Lung (tissue), 16 donors: Measurements from ENCODE around the gene AUH. TPM values are rescaled to one million over a fixed set of nuclear protein-coding genes. Genes with fewer than 3 reads are reported as not detected.

Experiments used
- ATAC-seq: fragments of 200-7000 bp; cut with Tn5 transposase; one replicate; pipeline ENCODE4 v1.9.1; 2020; ENCODE audit warnings: moderate number of reproducible peaks; ENCODE audit not compliant: insufficient read depth, low FRiP score
- DNase-seq, 3 donors: peaks; one replicate each; pipeline ENCODE4 v3.0.0-alpha.2; 2013 to 2017
- H3K27ac ChIP-seq, 2 donors: one replicate each; pipeline ENCODE4 v1.5.1; 2013; ENCODE audit warnings: mild to moderate bottlenecking in 2 of 2, moderate library complexity in 2 of 2, control low read depth in 1 of 2, inconsistent platforms in 1 of 2, low read depth in 1 of 2, low read length in 1 of 2
- H3K27me3 ChIP-seq, 3 donors: one replicate each; pipeline ENCODE4 v1.5.1; 2013; ENCODE audit warnings: low read length in 2 of 3; ENCODE audit not compliant: control insufficient read depth in 3 of 3, insufficient read depth in 3 of 3
- H3K36me3 ChIP-seq, 4 donors: one replicate each; pipeline ENCODE4 v1.5.1; 2013; ENCODE audit warnings: low read length in 4 of 4, mild to moderate bottlenecking in 1 of 4, moderate library complexity in 1 of 4; ENCODE audit not compliant: control insufficient read depth in 4 of 4, insufficient read depth in 4 of 4
- H3K4me1 ChIP-seq, 5 donors: one replicate each; pipeline ENCODE4 v1.5.1; 2013; ENCODE audit warnings: low read length in 5 of 5, mild to moderate bottlenecking in 2 of 5, moderate library complexity in 1 of 5; ENCODE audit not compliant: control insufficient read depth in 5 of 5, insufficient read depth in 5 of 5
- H3K4me3 ChIP-seq: one replicate; pipeline ENCODE4 v1.5.1; 2013; ENCODE audit warnings: mild to moderate bottlenecking, control low read depth, moderate library complexity
- H3K9ac ChIP-seq, 2 donors: one replicate each; pipeline ENCODE4 v1.5.1; 2013; ENCODE audit warnings: low read length in 2 of 2, control low read depth in 1 of 2; ENCODE audit not compliant: insufficient read depth in 1 of 2
- H3K9me3 ChIP-seq, 4 donors: one replicate each; pipeline ENCODE4 v1.5.1; 2013; ENCODE audit warnings: low read length in 3 of 4, mild to moderate bottlenecking in 1 of 4, moderate library complexity in 1 of 4; ENCODE audit not compliant: control insufficient read depth in 4 of 4, insufficient read depth in 3 of 4
- WGBS, 2 donors: extraction: QIAGEN DNeasy Blood & Tissue Kit; methylation state at CpG; one replicate each; pipeline ENCODE4 v1.1.7; 2013; 5-methylcytosine and 5-hydroxymethylcytosine counted together
- long read RNA-seq, 5 donors: transcript quantifications; one replicate each; lab custom pipeline, GENCODE V29; 2026
- polyA plus RNA-seq, 2 donors: library from polyadenylated mRNA; stranded (reverse); fragments of 200-250 nt; gene quantifications; one replicate each; pipeline ENCODE4 v1.2.1, GENCODE V29; 2013
- total RNA-seq, 2 donors: library from RNA; depleted of rRNA in 1 of 2; stranded (reverse); fragments of >200 nt in 1 of 2; gene quantifications; one replicate each; pipeline ENCODE4 v1.2.1, GENCODE V29; 2014 to 2021
- TF ChIP-seq, protein P1 (sequence below): IDR thresholded peaks from 2 replicates; pipeline ENCODE4 v1.5.1; 2012; ENCODE audit warnings: mild to moderate bottlenecking; ENCODE audit errors: control extremely low read depth, extremely low read depth
- donor health status: control.
- donor health status: control.
- donor health status: Bipolar disorder and iron deficiency.
- donor health status: healthy.
- donor health status: DM: yes; HTN: yes; CAD: no.

Gene AUH, protein sequence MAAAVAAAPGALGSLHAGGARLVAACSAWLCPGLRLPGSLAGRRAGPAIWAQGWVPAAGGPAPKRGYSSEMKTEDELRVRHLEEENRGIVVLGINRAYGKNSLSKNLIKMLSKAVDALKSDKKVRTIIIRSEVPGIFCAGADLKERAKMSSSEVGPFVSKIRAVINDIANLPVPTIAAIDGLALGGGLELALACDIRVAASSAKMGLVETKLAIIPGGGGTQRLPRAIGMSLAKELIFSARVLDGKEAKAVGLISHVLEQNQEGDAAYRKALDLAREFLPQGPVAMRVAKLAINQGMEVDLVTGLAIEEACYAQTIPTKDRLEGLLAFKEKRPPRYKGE
- total RNA-seq (10 to 100 TPM; 15.4 to 76.8 TPM), polyA plus RNA-seq (10 to 100 TPM; 10.5 to 17.0 TPM)
- long read RNA-seq, donor 1, partial matches to known transcripts, result 0 of 4 reads
- long read RNA-seq, donor 1, other reads (novel, unspliced or antisense), result 0 of 4 reads
- long read RNA-seq, donor 2, partial matches to known transcripts, result 0 of 2 reads
- long read RNA-seq, donor 2, other reads (novel, unspliced or antisense), result 0 of 2 reads
- long read RNA-seq, donor 3, partial matches to known transcripts, result 0 of 2 reads
- long read RNA-seq, donor 3, other reads (novel, unspliced or antisense), result 0 of 2 reads
- long read RNA-seq, donor 4, partial matches to known transcripts, result 0 of 2 reads
- long read RNA-seq, donor 4, other reads (novel, unspliced or antisense), result 0 of 2 reads
- long read RNA-seq, donor 5, transcript AUH-202 (10 exons, 1,577 nt), result major isoform, 6 of 12 reads
- long read RNA-seq, donor 5, partial matches to known transcripts, result 0 of 12 reads
- long read RNA-seq, donor 5, other reads (novel, unspliced or antisense), result 6 of 12 reads

DNA sequence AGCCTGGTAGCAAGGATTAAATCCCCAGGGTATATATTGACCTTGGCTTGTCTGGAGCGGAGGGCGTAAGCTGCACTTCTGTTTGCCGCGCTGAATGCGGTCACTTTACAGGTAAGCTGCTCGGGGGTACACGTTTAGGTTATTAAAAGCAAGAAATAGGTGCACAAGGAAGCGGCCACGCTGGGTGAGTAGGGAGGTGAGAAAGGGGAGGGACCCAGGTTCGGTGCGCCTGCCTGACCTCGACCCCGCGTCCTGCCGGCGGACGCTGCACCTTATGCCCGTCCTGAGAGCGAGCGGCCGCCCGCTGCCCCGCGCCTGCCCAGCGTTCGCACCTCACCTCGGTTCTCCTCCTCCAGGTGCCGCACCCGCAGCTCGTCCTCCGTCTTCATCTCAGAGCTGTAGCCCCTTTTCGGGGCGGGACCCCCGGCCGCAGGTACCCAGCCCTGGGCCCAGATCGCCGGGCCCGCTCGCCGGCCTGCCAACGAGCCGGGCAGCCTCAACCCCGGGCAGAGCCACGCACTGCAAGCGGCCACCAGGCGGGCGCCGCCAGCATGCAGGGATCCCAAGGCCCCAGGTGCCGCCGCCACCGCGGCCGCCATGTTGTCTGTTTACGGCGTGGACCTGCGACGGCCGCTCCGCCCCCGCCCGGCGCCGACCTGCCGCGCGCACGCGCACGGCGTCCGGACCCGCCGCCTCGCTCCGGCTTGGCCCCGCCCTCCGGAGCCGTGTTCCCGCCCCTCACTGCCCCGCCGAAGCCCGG is at the start of gene AUH:
TSS of gene AUH (minus strand) at position 628 of the 760 bp plus-strand sequence. CDS start at position 599, 29 bp downstream.
- Histone ChIP-seq H3K36me3 (peaks cover 0 to 12% (median 0%) of the 10 kb centered on the region in 4 donors), H3K4me1 (peaks cover 0 to 20% (median 16%) of the 10 kb centered on the region in 5 donors), H3K9me3 (no peaks in the 10 kb centered on the region), H3K4me3 (peak within 1 kb of the TSS; percentile 90), H3K27ac (peak within 1 kb of the TSS; percentile 94 to 96), H3K9ac (peak within 1 kb of the TSS; percentile 41 to 90), H3K27me3 (no peaks in the 10 kb centered on the region)
- DNase-seq, result peak; percentile 79 to 92 (median 87)
- WGBS, 2 donors, result 0 to 1% methylated on average over 55 to 82 of the region's 82 CpGs
- TF ChIP-seq, protein P1, sequence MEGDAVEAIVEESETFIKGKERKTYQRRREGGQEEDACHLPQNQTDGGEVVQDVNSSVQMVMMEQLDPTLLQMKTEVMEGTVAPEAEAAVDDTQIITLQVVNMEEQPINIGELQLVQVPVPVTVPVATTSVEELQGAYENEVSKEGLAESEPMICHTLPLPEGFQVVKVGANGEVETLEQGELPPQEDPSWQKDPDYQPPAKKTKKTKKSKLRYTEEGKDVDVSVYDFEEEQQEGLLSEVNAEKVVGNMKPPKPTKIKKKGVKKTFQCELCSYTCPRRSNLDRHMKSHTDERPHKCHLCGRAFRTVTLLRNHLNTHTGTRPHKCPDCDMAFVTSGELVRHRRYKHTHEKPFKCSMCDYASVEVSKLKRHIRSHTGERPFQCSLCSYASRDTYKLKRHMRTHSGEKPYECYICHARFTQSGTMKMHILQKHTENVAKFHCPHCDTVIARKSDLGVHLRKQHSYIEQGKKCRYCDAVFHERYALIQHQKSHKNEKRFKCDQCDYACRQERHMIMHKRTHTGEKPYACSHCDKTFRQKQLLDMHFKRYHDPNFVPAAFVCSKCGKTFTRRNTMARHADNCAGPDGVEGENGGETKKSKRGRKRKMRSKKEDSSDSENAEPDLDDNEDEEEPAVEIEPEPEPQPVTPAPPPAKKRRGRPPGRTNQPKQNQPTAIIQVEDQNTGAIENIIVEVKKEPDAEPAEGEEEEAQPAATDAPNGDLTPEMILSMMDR, result no peak
- peak; percentile 98 for ATAC-seq

DNA sequence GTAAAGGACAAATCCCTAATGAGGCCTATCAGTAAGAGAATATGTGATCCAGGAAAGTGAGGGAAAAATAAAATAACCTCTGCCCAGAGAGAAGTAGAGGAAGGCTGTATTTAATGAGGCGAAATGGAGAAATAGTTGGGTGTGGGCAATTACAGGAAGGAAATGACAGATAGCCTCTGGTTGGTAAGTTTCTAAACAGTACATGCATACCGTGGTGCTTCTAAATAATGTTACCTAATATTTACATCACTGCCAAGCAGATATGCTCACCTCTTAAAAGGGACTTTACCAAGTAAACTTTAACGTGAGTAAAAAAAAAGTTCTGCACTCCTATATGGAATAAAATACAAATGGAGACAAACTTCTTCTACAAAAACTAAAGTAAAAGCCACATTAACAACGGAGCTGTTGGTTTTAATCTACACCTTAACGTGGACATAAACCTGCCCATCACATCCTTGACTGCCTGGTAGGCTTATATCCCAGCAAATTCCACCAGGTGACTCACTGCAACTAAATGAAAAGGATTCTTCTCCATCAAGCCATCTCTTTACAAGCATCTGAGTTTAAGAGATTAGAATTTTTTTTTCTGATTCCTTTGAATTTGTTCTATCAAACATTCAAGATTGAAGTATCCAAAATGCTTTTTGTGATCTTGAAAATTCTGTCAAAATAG is 49.5 kb upstream of the AUH start:
- 26 to 31% methylated on average over 5 of the region's 5 CpGs for WGBS, 2 donors
- Histone ChIP-seq H3K36me3 (peaks cover 12 to 23% (median 17%) of the 10 kb centered on the region in 4 donors), H3K9ac (no peak overlapping the region), H3K27me3 (no peaks in the 10 kb centered on the region), H3K4me3 (no peak overlapping the region), H3K27ac (no peak overlapping the region), H3K4me1 (peaks cover 1 to 8% (median 5%) of the 10 kb centered on the region in 5 donors), H3K9me3 (no peaks in the 10 kb centered on the region)
- TF ChIP-seq, protein P1, result no peak
- no peak for DNase-seq
- ATAC-seq, result peak; percentile 44

DNA sequence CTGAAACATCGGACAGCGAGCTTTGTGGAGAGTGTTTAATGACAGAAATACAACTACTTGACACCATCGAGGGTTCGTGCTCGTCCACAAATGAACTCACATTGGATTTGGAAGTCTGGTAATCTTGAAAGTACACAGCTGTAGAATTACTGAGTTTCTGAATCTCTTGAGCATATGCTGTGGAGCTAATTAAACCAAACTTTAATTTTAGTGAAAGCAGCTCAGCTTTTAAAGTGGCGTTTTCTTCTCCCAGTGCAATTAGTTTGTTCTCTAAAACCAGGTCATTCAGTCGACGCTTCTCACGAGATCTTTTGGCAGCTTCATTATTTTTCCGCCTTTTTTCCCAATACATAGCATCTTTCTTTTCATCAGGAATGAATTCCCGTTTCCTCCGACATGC is 48.4 kb upstream of the AUH start:
- 90 to 95% methylated on average over 12 of the region's 12 CpGs for WGBS, 2 donors
- TF ChIP-seq, protein P1, result no peak
- peaks cover 0 to 8% (median 5%) of the 10 kb centered on the region in 5 donors for H3K4me1 ChIP-seq

More for the DNA sequence above, 48.4 kb upstream of the AUH start:
- no peak for DNase-seq
- H3K27ac ChIP-seq, result no peak overlapping the region
- H3K4me3 ChIP-seq, result no peak overlapping the region
- H3K36me3 ChIP-seq, result peaks cover 12 to 26% (median 18%) of the 10 kb centered on the region in 4 donors
- H3K27me3 ChIP-seq, result no peaks in the 10 kb centered on the region
- H3K9me3 ChIP-seq, result no peaks in the 10 kb centered on the region
- no peak for ATAC-seq
- no peak overlapping the region for H3K9ac ChIP-seq
